Caco-2 (cell line): Measurements from ENCODE around the gene AAMP. TPM values are rescaled to one million over a fixed set of nuclear protein-coding genes. Genes with fewer than 3 reads are reported as not detected.
A peak's percentile ranks its signal among the peaks of the same experiment; 100 is the strongest.

ENCODE experiments used
- BruUV-seq: library from RNA; stranded (reverse); fragments of 400-500 nt; replicated peaks from 2 replicates; lab custom pipeline; 2021; lab: Mats Ljungman, UMichigan
- CTCF ChIA-PET: fragments of 300-600 bp; sonication (Branson Sonifier 250); formaldehyde crosslinking; loops from one replicate; lab custom pipeline; 2022; ENCODE audit warnings: antibody characterized with exemption; lab: Charles Lee
- POLR2A ChIA-PET: fragments of 300-600 bp; sonication (Branson Sonifier 250); formaldehyde crosslinking; loops from one replicate; lab custom pipeline; 2022; ENCODE audit warnings: antibody characterized with exemption; lab: Charles Lee
- DNase-seq, 2 experiments: peaks; one replicate each; pipeline versions ENCODE4 v3.0.0 to v3.0.0-alpha.2; 2020 to 2022
- H3K27me3 ChIP-seq: replicated peaks from 2 replicates; pipeline ENCODE4 v1.6.0; 2011; ENCODE audit warnings: low read length; ENCODE audit not compliant: control insufficient read depth, insufficient read depth
- H3K36me3 ChIP-seq: 2 replicates; pipeline ENCODE4 v1.5.1; 2011; ENCODE audit warnings: low read length; ENCODE audit not compliant: control insufficient read depth, insufficient read depth
- H3K4me1 ChIP-seq: fragments of 250-450 bp; sonication (Bioruptor Pico); 2 replicates; pipeline ENCODE4 v1.5.1; 2020; ENCODE audit warnings: mild to moderate bottlenecking
- H3K4me3 ChIP-seq: 2 replicates; pipeline ENCODE4 v1.5.1; 2011; ENCODE audit warnings: low read depth, mild to moderate bottlenecking, control low read depth, low read length
- H3K9me3 ChIP-seq: fragments of 250-450 bp; sonication (Bioruptor Pico); 2 replicates; pipeline ENCODE4 v1.5.1; 2020; ENCODE audit warnings: mild to moderate bottlenecking, moderate library complexity
- H3K27ac Mint-ChIP-seq: one replicate; pipeline ENCODE4 v1.8.0; 2022; ENCODE audit warnings: mixed read lengths; ENCODE audit not compliant: unreplicated experiment
- H3K27me3 Mint-ChIP-seq: one replicate; pipeline ENCODE4 v1.8.0; 2022; ENCODE audit warnings: mixed read lengths; ENCODE audit not compliant: insufficient read depth, unreplicated experiment
- H3K36me3 Mint-ChIP-seq: one replicate; pipeline ENCODE4 v1.8.0; 2022; ENCODE audit warnings: mild to moderate bottlenecking, mixed read lengths; ENCODE audit not compliant: insufficient read depth, unreplicated experiment
- H3K4me1 Mint-ChIP-seq: one replicate; pipeline ENCODE4 v1.8.0; 2022; ENCODE audit warnings: low read depth, mixed read lengths; ENCODE audit not compliant: unreplicated experiment
- H3K4me3 Mint-ChIP-seq: one replicate; pipeline ENCODE4 v1.8.0; 2022; ENCODE audit warnings: mild to moderate bottlenecking, moderate library complexity, mixed read lengths; ENCODE audit not compliant: unreplicated experiment
- H3K9me3 Mint-ChIP-seq: one replicate; pipeline ENCODE4 v1.8.0; 2022; ENCODE audit warnings: mixed read lengths; ENCODE audit not compliant: unreplicated experiment
- intact Hi-C: fragments of 100-400 bp; cut with micrococcal nuclease; formaldehyde crosslinking; loops from one replicate; pipeline ENCODE4 v1.10.0; 2022; ENCODE audit not compliant: unreplicated experiment
- total RNA-seq: library from RNA; stranded (reverse); gene quantifications from 2 replicates; pipeline ENCODE4 v1.2.3, GENCODE V29; 2022
- TF ChIP-seq, protein P1 (sequence below), 2 experiments: fragments of 200-600 bp in 1 of 2; IDR thresholded peaks; 1 replicate in 1 of 2; 2 replicates in 1 of 2; pipeline versions ENCODE4 v1.5.1 to v1.8.0; 2011 to 2022; ENCODE audit warnings: antibody characterized with exemption in 1 of 2, control low read depth in 1 of 2, inconsistent platforms in 1 of 2, low read depth in 1 of 2, low read length in 1 of 2, mild to moderate bottlenecking in 1 of 2, moderate library complexity in 1 of 2; ENCODE audit not compliant: insufficient read depth in 1 of 2, severe bottlenecking in 1 of 2, unreplicated experiment in 1 of 2

AAMP gene
- total RNA-seq, 1 experiment from 2014 or later, result 125 TPM

GRCh38 chr2:218219934-218220333 is 50.0 kb downstream of the AAMP start:
- Histone ChIP-seq H3K4me3 (no peak overlapping the region), H3K36me3 (0 out of 2 replicates have a peak, but pooled peaks cover 2% of the 10 kb centered on the region), H3K9me3 (no peaks in the 10 kb centered on the region), H3K27me3 (no peaks in the 10 kb centered on the region), H3K4me1 (peaks cover 36% of the 10 kb centered on the region)
- H3K36me3 Mint-ChIP-seq, result peaks cover 50% of the 10 kb centered on the region
- no peaks in the 10 kb centered on the region for H3K27me3 Mint-ChIP-seq
- POLR2A ChIA-PET, result no interaction called here
- peaks cover 27% of the 10 kb centered on the region for H3K4me1 Mint-ChIP-seq
- TF ChIP-seq, protein P1, sequence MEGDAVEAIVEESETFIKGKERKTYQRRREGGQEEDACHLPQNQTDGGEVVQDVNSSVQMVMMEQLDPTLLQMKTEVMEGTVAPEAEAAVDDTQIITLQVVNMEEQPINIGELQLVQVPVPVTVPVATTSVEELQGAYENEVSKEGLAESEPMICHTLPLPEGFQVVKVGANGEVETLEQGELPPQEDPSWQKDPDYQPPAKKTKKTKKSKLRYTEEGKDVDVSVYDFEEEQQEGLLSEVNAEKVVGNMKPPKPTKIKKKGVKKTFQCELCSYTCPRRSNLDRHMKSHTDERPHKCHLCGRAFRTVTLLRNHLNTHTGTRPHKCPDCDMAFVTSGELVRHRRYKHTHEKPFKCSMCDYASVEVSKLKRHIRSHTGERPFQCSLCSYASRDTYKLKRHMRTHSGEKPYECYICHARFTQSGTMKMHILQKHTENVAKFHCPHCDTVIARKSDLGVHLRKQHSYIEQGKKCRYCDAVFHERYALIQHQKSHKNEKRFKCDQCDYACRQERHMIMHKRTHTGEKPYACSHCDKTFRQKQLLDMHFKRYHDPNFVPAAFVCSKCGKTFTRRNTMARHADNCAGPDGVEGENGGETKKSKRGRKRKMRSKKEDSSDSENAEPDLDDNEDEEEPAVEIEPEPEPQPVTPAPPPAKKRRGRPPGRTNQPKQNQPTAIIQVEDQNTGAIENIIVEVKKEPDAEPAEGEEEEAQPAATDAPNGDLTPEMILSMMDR (IDR thresholded peaks at IDR 0.05; ENCODE audit: insufficient read depth in 1 of 2, low read depth in 1 of 2, low read length in 1 of 2, severe bottlenecking in 1 of 2, unreplicated experiment in 1 of 2), result no peak
- no peaks in the 10 kb centered on the region for H3K9me3 Mint-ChIP-seq
- DNase-seq, result no peak
- peak overlapping the region; percentile 77 for H3K27ac Mint-ChIP-seq
- no TSS peak for BruUV-seq
- intact Hi-C loops, result no loop called here
- peak overlapping the region; percentile 93 for H3K4me3 Mint-ChIP-seq
- CTCF ChIA-PET, result no interaction called here

GRCh38 chr2:218218268-218219185 is 51.4 kb downstream of the AAMP start:
- TF ChIP-seq, protein P1 (IDR thresholded peaks at IDR 0.05; ENCODE audit: insufficient read depth in 1 of 2, low read depth in 1 of 2, low read length in 1 of 2, severe bottlenecking in 1 of 2, unreplicated experiment in 1 of 2), result no peak
- Histone ChIP-seq H3K4me3 (peak overlapping the region; percentile 87), H3K4me1 (peaks cover 36% of the 10 kb centered on the region), H3K36me3 (0 out of 2 replicates have a peak, but pooled peaks cover 2% of the 10 kb centered on the region), H3K27me3 (no peaks in the 10 kb centered on the region), H3K9me3 (no peaks in the 10 kb centered on the region)
- no peak for DNase-seq
- no peaks in the 10 kb centered on the region for H3K9me3 Mint-ChIP-seq
- CTCF ChIA-PET, result interaction anchor here (1.6 kb wide), 1 partner anchor 13 kb away, joined by 7 read pairs; no protein-coding TSS in a partner anchor
- intact Hi-C loops, result loop anchor here (1.0 kb wide), 1 partner anchor 11 kb away; no protein-coding TSS in a partner anchor
- H3K27me3 Mint-ChIP-seq, result no peaks in the 10 kb centered on the region
- no TSS peak for BruUV-seq
- POLR2A ChIA-PET, result interaction anchor here (1.2 kb wide), 1 partner anchor 12 kb away, joined by 3 read pairs; no protein-coding TSS in a partner anchor
- H3K4me3 Mint-ChIP-seq, result peak overlapping the region; percentile 93
- peak overlapping the region; percentile 92 for H3K27ac Mint-ChIP-seq
- peaks cover 36% of the 10 kb centered on the region for H3K36me3 Mint-ChIP-seq
- peaks cover 26% of the 10 kb centered on the region for H3K4me1 Mint-ChIP-seq
